Esophagus muscularis mucosa (tissue), 4 donors: ENCODE measurements around the gene KRT40. TPM values are rescaled to one million over a fixed set of nuclear protein-coding genes. Genes with fewer than 3 reads are reported as not detected.

Experiments
- DNase-seq: peaks from one replicate; pipeline ENCODE4 v3.0.0-alpha.2; 2017; ENCODE audit errors: extremely low spot score
- H3K27ac ChIP-seq, 4 donors: fragments of 200-600 bp; sonication (generic); replicated peaks in 1 of 4; 1 replicate in 3 of 4; 2 replicates in 1 of 4; pipeline ENCODE4 v1.5.1; 2016 to 2019; ENCODE audit warnings: mild to moderate bottlenecking in 1 of 4
- H3K27me3 ChIP-seq, 4 donors: fragments of 200-600 bp; sonication (generic); one replicate each; pipeline versions ENCODE4 v1.5.1 to v1.6.0; 2016 to 2019
- H3K36me3 ChIP-seq, 4 donors: fragments of 200-600 bp; sonication (generic); one replicate each; pipeline ENCODE4 v1.5.1; 2016 to 2019
- H3K4me1 ChIP-seq, 4 donors: fragments of 200-600 bp; sonication (generic); one replicate each; pipeline ENCODE4 v1.5.1; 2016 to 2019
- H3K4me3 ChIP-seq, 4 donors: fragments of 200-600 bp; sonication (generic); 1 replicate in 2 of 4; 2 replicates in 2 of 4; pipeline ENCODE4 v1.5.1; 2016 to 2019; ENCODE audit warnings: mild to moderate bottlenecking in 4 of 4, moderate library complexity in 1 of 4
- H3K9me3 ChIP-seq, 4 donors: fragments of 200-600 bp; sonication (generic); 1 replicate in 3 of 4; 2 replicates in 1 of 4; pipeline ENCODE4 v1.5.1; 2016 to 2019
- EP300 ChIP-seq: sonication (generic); formaldehyde crosslinking; IDR thresholded peaks from one replicate; pipeline ENCODE4 v1.6.1; 2017; ENCODE audit warnings: antibody characterized with exemption
- POLR2A ChIP-seq: fragments of 450-650 bp; IDR thresholded peaks from one replicate; pipeline ENCODE4 v1.6.1; 2017; ENCODE audit warnings: antibody characterized with exemption, moderate library complexity, mild to moderate bottlenecking, low read depth
- POLR2AphosphoS5 ChIP-seq, 2 donors: sonication (generic); formaldehyde crosslinking; IDR thresholded peaks; one replicate each; pipeline ENCODE4 v1.6.1; 2017; ENCODE audit warnings: antibody characterized with exemption in 2 of 2
- WGBS: methylation state at CpG from one replicate; pipeline ENCODE4 v1.1.5; 2018; 5-methylcytosine and 5-hydroxymethylcytosine counted together
- intact Hi-C: fragments of 100-400 bp; cut with DNase I; formaldehyde crosslinking; loops from one replicate; pipeline ENCODE4 v1.15.1; 2023
- total RNA-seq, 4 donors: library from RNA; depleted of rRNA; stranded (reverse); fragments of >200 nt; gene quantifications; one replicate each; pipeline versions ENCODE4 v1.1.0 to v1.2.1, GENCODE V29; 2016
- TF ChIP-seq, protein P1 (sequence below), 3 experiments: fragments of 200-600 bp in 2 of 3; fragments of 450-650 bp in 1 of 3; sonication (generic) in 2 of 3; IDR thresholded peaks; one replicate each; pipeline ENCODE4 v1.5.1; 2017 to 2019; ENCODE audit warnings: antibody characterized with exemption in 3 of 3, mild to moderate bottlenecking in 2 of 3, moderate library complexity in 1 of 3

KRT40 gene
- total RNA-seq, 4 donors from 2014 or later: not detected

DNA sequence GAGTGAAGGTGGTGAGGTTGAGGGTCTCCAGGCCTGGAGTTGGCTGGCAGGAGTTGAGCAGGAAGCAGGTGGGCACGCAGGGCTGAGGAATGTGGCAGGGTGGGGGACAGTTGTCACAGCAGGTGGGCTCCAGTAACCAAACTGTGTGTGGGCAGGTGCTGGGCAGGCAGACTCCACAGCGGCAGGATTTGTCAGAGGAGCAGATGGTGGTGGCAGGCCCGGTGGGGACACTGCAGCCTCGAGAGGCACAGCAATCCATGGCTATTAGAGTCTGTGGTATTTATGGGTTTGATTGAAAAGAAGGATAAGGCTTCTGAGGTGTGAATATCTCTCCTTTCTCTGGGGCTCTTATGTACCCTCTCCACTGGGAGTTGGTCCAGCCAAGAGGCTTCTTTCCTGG, 9.7 kb upstream of the KRT40 start, which contains the start of gene KRTAP3-3:
KRTAP3-3 (minus strand) TSS at position 326 of the 400 bp plus-strand sequence; CDS start at position 259, 67 bp downstream.
- 40% methylated on average over 4 of the region's 4 CpGs for WGBS
- Histone ChIP-seq H3K9me3 (no peaks in the 10 kb centered on the region), H3K4me1 (no peaks in the 10 kb centered on the region), H3K27ac (no peak within 1 kb of the TSS), H3K36me3 (no peaks in the 10 kb centered on the region), H3K4me3 (no peak within 1 kb of the TSS), H3K27me3 (peaks cover 0 to 5% (median 2%) of the 10 kb centered on the region in 4 donors)
- no peak for DNase-seq
- TF ChIP-seq, protein P1, sequence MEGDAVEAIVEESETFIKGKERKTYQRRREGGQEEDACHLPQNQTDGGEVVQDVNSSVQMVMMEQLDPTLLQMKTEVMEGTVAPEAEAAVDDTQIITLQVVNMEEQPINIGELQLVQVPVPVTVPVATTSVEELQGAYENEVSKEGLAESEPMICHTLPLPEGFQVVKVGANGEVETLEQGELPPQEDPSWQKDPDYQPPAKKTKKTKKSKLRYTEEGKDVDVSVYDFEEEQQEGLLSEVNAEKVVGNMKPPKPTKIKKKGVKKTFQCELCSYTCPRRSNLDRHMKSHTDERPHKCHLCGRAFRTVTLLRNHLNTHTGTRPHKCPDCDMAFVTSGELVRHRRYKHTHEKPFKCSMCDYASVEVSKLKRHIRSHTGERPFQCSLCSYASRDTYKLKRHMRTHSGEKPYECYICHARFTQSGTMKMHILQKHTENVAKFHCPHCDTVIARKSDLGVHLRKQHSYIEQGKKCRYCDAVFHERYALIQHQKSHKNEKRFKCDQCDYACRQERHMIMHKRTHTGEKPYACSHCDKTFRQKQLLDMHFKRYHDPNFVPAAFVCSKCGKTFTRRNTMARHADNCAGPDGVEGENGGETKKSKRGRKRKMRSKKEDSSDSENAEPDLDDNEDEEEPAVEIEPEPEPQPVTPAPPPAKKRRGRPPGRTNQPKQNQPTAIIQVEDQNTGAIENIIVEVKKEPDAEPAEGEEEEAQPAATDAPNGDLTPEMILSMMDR (IDR thresholded peaks at IDR 0.05): no peak
- TF ChIP-seq POLR2AphosphoS5 (IDR thresholded peaks at IDR 0.05) (no peak), EP300 (no peak), POLR2A (no peak)
- intact Hi-C loops: no loop called here

DNA sequence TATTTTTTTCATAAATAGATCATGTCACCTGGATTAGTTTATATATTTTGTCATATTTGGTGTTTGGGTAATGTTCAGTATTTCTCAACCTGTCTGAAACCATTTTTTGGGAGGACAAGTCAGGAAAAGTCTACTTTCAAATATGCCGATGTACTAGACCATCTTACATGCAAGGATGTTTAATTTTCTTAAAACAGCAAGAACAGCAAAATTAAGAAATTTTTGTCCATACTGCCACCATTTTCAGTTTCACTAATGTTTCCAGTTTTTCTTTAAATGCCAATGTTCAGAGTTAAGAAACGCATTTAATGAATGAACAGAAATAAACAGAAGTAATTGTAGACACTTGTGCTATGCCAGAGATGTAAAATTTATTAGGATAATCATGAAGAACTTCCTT, 9.0 kb upstream of the KRT40 start:
- no peak for DNase-seq
- H3K4me3 ChIP-seq: no peak overlapping the region
- H3K27me3 ChIP-seq: peaks cover 0 to 5% (median 2%) of the 10 kb centered on the region in 4 donors
- intact Hi-C loops: no loop called here
- WGBS: 96% methylated on average over 2 of the region's 2 CpGs
- no peaks in the 10 kb centered on the region for H3K36me3 ChIP-seq
- H3K4me1 ChIP-seq: no peaks in the 10 kb centered on the region
- H3K27ac ChIP-seq: no peak overlapping the region
- no peak for TF ChIP-seq EP300
- TF ChIP-seq, protein P1 (IDR thresholded peaks at IDR 0.05): no peak
- no peak for TF ChIP-seq POLR2AphosphoS5 (IDR thresholded peaks at IDR 0.05)
- TF ChIP-seq POLR2A: no peak
- no peaks in the 10 kb centered on the region for H3K9me3 ChIP-seq

DNA sequence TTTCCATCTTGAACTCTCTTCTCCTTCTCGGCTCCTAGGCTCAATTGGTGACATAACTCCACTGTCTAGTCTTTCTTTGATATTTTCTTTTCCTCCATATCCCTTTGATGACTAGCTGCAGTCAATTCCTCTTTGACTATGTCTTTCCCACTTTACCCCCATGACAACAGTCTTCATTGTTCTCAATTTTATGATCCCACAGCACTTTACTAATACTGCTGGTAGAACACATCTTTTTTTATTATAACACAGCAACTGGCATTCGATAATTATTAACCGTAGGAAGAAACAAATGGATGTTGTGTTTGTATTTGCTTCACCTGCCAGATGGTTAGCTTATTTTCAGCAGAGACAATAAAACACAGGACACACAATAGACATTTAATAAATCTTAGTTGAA, 8.5 kb upstream of the KRT40 start:
- WGBS: 84% methylated on average over 3 of the region's 3 CpGs
- Histone ChIP-seq H3K4me1 (no peaks in the 10 kb centered on the region), H3K9me3 (no peaks in the 10 kb centered on the region), H3K36me3 (no peaks in the 10 kb centered on the region), H3K27me3 (peaks cover 0 to 8% (median 2%) of the 10 kb centered on the region in 4 donors), H3K4me3 (no peak overlapping the region), H3K27ac (no peak overlapping the region)
- DNase-seq: no peak
- intact Hi-C loops: no loop called here
- TF ChIP-seq POLR2A (no peak), EP300 (no peak), POLR2AphosphoS5 (IDR thresholded peaks at IDR 0.05) (no peak)
- TF ChIP-seq, protein P1 (IDR thresholded peaks at IDR 0.05): no peak

DNA sequence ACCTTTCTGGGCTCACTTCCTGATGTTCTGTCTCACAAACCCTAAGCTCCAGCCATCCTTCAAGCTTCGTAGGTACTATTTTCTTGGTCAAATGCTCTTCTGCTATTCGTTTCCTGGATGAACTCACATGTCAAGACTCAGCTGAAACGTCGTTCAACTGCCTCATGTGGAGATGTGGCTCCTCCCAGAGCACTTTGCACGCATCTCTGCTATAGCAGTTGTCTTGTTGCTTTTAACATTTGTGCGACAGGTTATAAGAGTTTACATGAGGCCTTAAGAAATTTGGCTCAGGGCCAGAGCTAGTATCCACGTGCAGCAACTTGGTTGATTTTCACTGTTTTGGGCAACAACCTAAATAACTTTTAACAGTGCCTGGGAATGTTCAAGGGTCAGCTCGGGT, 2.8 kb upstream of the KRT40 start:
- Histone ChIP-seq H3K36me3 (no peaks in the 10 kb centered on the region), H3K27ac (no peak overlapping the region), H3K4me1 (no peaks in the 10 kb centered on the region), H3K9me3 (no peaks in the 10 kb centered on the region), H3K27me3 (peaks cover 0 to 4% (median 2%) of the 10 kb centered on the region in 4 donors), H3K4me3 (no peak overlapping the region)
- no peak for DNase-seq
- intact Hi-C loops: no loop called here
- no peak for TF ChIP-seq POLR2A
- no peak for TF ChIP-seq POLR2AphosphoS5 (IDR thresholded peaks at IDR 0.05)
- no peak for TF ChIP-seq EP300
- TF ChIP-seq, protein P1 (IDR thresholded peaks at IDR 0.05): no peak
- WGBS: 68% methylated on average over 8 of the region's 8 CpGs

DNA sequence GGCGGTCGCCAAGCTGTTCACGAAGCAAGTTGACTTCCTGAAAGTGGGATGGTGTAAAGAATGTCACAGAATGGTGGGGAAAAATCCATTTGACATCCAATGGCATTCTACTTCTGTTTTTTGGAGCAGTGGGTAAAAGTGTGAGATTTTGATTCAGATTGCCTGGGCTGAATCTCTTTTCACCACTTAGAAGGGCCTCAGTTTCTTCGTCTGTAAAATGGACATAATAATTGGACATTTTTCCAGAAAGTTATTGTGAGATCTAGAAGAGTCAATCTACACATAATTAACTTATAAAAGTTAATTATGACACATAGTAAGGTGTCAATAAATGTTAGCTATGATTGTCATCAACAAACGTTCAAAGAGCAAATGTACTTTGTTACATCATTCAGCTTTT, 3.0 kb downstream of the KRT40 start:
- intact Hi-C loops: no loop called here
- Histone ChIP-seq H3K27me3 (peaks cover 0 to 7% (median 0%) of the 10 kb centered on the region in 4 donors), H3K4me1 (peaks cover 6 to 10% (median 8%) of the 10 kb centered on the region in 4 donors), H3K36me3 (no peaks in the 10 kb centered on the region), H3K27ac (no peak overlapping the region), H3K9me3 (no peaks in the 10 kb centered on the region), H3K4me3 (no peak overlapping the region)
- DNase-seq: no peak
- WGBS: 55% methylated on average over 5 of the region's 5 CpGs
- no peak for TF ChIP-seq EP300
- TF ChIP-seq POLR2AphosphoS5 (IDR thresholded peaks at IDR 0.05): no peak
- TF ChIP-seq, protein P1 (IDR thresholded peaks at IDR 0.05): no peak
- TF ChIP-seq POLR2A: no peak
